Measurements from ENCODE around the gene OTULINL. TPM values are rescaled to one million over a fixed set of nuclear protein-coding genes. Genes with fewer than 3 reads are reported as not detected.

The OTULINL gene
- total RNA-seq, 2 donors from 2014 or later, result 6.4 to 7.3 TPM

DNA sequence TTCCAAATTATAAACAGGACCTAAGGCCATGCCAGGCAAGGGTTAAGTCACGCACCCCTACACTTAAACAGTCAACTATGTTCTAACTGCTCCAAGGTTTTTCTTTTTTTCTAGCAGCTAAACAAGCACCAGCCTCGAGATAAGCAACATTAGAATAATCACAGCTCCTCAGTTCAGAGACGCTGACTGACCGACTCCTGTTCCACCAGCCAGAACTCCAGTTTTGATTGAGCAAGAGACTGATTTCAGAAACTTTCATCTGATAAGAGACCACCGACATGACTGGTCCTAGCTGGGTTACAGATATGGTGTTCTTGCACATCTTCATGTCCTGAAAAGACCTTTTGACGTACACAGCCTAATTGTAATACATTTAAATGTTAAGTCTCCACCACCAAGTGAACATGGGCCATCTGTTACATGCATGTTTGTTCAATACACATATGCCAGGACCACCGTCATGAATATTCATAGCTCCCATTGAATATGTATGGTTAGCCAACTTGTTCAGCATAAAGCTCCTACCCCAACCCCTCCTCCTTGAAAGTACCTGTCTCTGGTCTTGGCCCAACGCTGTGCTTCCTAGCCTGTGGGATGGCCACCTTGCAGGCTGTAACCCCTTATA, 23.7 kb upstream of the OTULINL start:
- Histone ChIP-seq H3K27me3 (replicated peaks; ENCODE audit: insufficient read depth) (no peaks in the 10 kb centered on the region), H3K27ac (no peak overlapping the region), H3K4me1 (ENCODE audit: control insufficient read depth in 1 of 2, low read depth in 2 of 2) (no peaks in the 10 kb centered on the region), H3K4me3 (no peak overlapping the region), H3K9me3 (no peaks in the 10 kb centered on the region), H3K36me3 (no peaks in the 10 kb centered on the region)
- TF ChIP-seq, protein P1, sequence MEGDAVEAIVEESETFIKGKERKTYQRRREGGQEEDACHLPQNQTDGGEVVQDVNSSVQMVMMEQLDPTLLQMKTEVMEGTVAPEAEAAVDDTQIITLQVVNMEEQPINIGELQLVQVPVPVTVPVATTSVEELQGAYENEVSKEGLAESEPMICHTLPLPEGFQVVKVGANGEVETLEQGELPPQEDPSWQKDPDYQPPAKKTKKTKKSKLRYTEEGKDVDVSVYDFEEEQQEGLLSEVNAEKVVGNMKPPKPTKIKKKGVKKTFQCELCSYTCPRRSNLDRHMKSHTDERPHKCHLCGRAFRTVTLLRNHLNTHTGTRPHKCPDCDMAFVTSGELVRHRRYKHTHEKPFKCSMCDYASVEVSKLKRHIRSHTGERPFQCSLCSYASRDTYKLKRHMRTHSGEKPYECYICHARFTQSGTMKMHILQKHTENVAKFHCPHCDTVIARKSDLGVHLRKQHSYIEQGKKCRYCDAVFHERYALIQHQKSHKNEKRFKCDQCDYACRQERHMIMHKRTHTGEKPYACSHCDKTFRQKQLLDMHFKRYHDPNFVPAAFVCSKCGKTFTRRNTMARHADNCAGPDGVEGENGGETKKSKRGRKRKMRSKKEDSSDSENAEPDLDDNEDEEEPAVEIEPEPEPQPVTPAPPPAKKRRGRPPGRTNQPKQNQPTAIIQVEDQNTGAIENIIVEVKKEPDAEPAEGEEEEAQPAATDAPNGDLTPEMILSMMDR (IDR thresholded peaks at IDR 0.05), result no peak
- ATAC-seq (ENCODE audit: insufficient number of reproducible peaks, low FRiP score, low read depth) (no peak), DNase-seq (ENCODE audit: low spot score) (no peak)

- Histone ChIP-seq H3K9me3 (no peaks in the 10 kb centered on the region), H3K36me3 (no peaks in the 10 kb centered on the region), H3K4me1 (ENCODE audit: control insufficient read depth in 1 of 2, low read depth in 2 of 2) (no peaks in the 10 kb centered on the region), H3K27ac (no peak overlapping the region), H3K27me3 (replicated peaks; ENCODE audit: insufficient read depth) (no peaks in the 10 kb centered on the region), H3K4me3 (no peak overlapping the region)
- ATAC-seq (ENCODE audit: insufficient number of reproducible peaks, low FRiP score, low read depth), result no peak
- TF ChIP-seq, protein P1 (IDR thresholded peaks at IDR 0.05), result no peak
- DNase-seq (ENCODE audit: low spot score), result no peak
Measured at GRCh38 chr5:14560091-14560595, 21.4 kb upstream of the OTULINL start.

DNA sequence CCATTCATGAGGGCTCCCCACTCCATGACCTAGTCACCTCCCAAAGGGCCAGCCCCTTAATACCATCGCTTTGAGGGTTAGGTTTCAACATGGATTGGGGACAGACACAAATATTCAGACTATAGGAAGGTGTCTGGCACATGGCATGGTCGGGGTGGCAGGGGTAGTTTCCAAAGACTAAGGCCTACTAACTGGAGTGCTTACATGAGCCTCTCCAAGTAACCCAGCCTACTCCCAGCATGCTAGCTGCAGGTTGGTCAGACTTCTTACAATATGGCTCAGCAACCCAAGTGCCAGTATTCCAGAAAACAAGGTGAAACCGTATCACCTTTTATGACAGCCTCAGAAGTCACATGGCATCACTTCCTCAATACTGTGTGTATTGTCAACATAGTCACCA, 19.9 kb upstream of the OTULINL start:
- H3K27me3 ChIP-seq (replicated peaks; ENCODE audit: insufficient read depth), result no peaks in the 10 kb centered on the region
- no peak overlapping the region for H3K27ac ChIP-seq
- DNase-seq (ENCODE audit: low spot score), result no peak
- no peak for ATAC-seq (ENCODE audit: insufficient number of reproducible peaks, low FRiP score, low read depth)
- TF ChIP-seq, protein P1 (IDR thresholded peaks at IDR 0.05), result no peak
- no peaks in the 10 kb centered on the region for H3K9me3 ChIP-seq
- no peak overlapping the region for H3K4me3 ChIP-seq
- no peaks in the 10 kb centered on the region for H3K4me1 ChIP-seq (ENCODE audit: control insufficient read depth in 1 of 2, low read depth in 2 of 2)
- no peaks in the 10 kb centered on the region for H3K36me3 ChIP-seq

DNA sequence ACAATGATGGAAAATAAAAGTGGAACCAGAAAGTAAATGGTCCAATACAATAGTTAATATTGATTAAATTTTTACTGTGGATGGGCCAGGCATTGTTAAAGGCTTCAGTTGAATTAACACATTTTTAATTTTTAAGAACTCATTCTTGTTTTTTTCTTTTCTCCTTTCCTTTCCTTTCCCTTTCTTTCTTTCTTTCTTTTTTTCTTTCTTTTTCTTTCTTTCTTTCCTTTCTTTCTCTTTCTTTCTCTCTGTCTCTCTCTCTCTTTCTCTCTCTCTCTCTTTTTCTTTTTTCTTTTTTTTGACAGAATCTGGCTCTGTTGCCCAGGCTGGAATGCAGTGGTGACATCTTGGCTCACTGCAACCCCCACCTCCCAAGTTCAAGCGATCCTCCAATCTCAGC, 13.3 kb upstream of the OTULINL start:
- ATAC-seq (ENCODE audit: insufficient number of reproducible peaks, low FRiP score, low read depth), result no peak
- Histone ChIP-seq H3K36me3 (no peaks in the 10 kb centered on the region), H3K27me3 (replicated peaks; ENCODE audit: insufficient read depth) (no peaks in the 10 kb centered on the region), H3K4me1 (ENCODE audit: control insufficient read depth in 1 of 2, low read depth in 2 of 2) (no peaks in the 10 kb centered on the region), H3K9me3 (no peaks in the 10 kb centered on the region), H3K27ac (no peak overlapping the region), H3K4me3 (no peak overlapping the region)
- TF ChIP-seq, protein P1 (IDR thresholded peaks at IDR 0.05), result no peak
- no peak for DNase-seq (ENCODE audit: low spot score)

GRCh38 chr5:14569948-14570691, 11.5 kb upstream of the OTULINL start:
- no peak overlapping the region for H3K4me3 ChIP-seq
- no peaks in the 10 kb centered on the region for H3K27me3 ChIP-seq (replicated peaks; ENCODE audit: insufficient read depth)
- no peaks in the 10 kb centered on the region for H3K4me1 ChIP-seq (ENCODE audit: control insufficient read depth in 1 of 2, low read depth in 2 of 2)
- no peaks in the 10 kb centered on the region for H3K36me3 ChIP-seq
- DNase-seq (ENCODE audit: low spot score), result no peak
- no peaks in the 10 kb centered on the region for H3K9me3 ChIP-seq
- TF ChIP-seq, protein P1 (IDR thresholded peaks at IDR 0.05), result no peak
- H3K27ac ChIP-seq, result no peak overlapping the region
- no peak for ATAC-seq (ENCODE audit: insufficient number of reproducible peaks, low FRiP score, low read depth)
